PC-3 (cell line): ENCODE measurements around the gene FGFRL1.

ENCODE experiments used
- CTCF ChIP-seq: fragments of 300-600 bp; sonication (generic); conservative IDR thresholded peaks from 2 replicates; pipeline ENCODE4 v1.5.1; 2017; ENCODE audit warnings: antibody characterized with exemption, low read depth, mild to moderate bottlenecking, low read length
- EZH2 ChIP-seq: fragments of 300-600 bp; sonication (generic); IDR thresholded peaks from one replicate; pipeline ENCODE4 v1.6.1; 2017; ENCODE audit warnings: antibody characterized with exemption, mild to moderate bottlenecking, low read length; ENCODE audit not compliant: unreplicated experiment
- EZH2phosphoT487 ChIP-seq: fragments of 300-600 bp; sonication (generic); IDR thresholded peaks from 2 replicates; pipeline ENCODE4 v1.6.1; 2018; ENCODE audit warnings: mild to moderate bottlenecking, antibody characterized with exemption, low read length, borderline replicate concordance

- TF ChIP-seq CTCF (no peak), EZH2 (no peak), EZH2phosphoT487 (no peak)
Observed at GRCh38 chr4:1065732-1066131, 54.3 kb downstream of the FGFRL1 start.
